Activated T-cell treated with anti-CD3 and anti-CD28 coated beads, Interleukin-2, amount 50 U/mL, for 72 hours (primary cell): ENCODE data around the gene HAUS8. TPM values are rescaled to one million over a fixed set of nuclear protein-coding genes. Genes with fewer than 3 reads are reported as not detected.

ENCODE experiments used
- ATAC-seq, 2 donors: fragments of 150-1000 bp; cut with Tn5 transposase; replicated peaks in 1 of 2; 2 replicates each; pipeline ENCODE4 v1.10.0; 2021; ENCODE audit warnings: moderate library complexity in 2 of 2, mild to moderate bottlenecking in 1 of 2
- DNase-seq, 2 donors: peaks; one replicate each; pipeline ENCODE4 v3.0.0; 2021 to 2022; ENCODE audit warnings: mixed read lengths in 1 of 2
- H3K27ac Mint-ChIP-seq: one replicate; pipeline ENCODE4 v1.8.0; 2022; ENCODE audit warnings: mild to moderate bottlenecking, moderate library complexity, mixed read lengths
- H3K27me3 Mint-ChIP-seq: one replicate; pipeline ENCODE4 v1.8.0; 2022; ENCODE audit warnings: low read depth, mixed read lengths
- H3K36me3 Mint-ChIP-seq, 2 donors: one replicate each; pipeline ENCODE4 v1.8.0; 2022; ENCODE audit warnings: mixed read lengths in 2 of 2, mild to moderate bottlenecking in 1 of 2; ENCODE audit not compliant: insufficient read depth in 2 of 2
- H3K4me1 Mint-ChIP-seq: one replicate; pipeline ENCODE4 v1.8.0; 2022; ENCODE audit warnings: low read depth, mixed read lengths
- H3K4me3 Mint-ChIP-seq, 2 donors: one replicate each; pipeline ENCODE4 v1.8.0; 2022; ENCODE audit warnings: mild to moderate bottlenecking in 2 of 2, mixed read lengths in 2 of 2, moderate library complexity in 2 of 2
- H3K9me3 Mint-ChIP-seq, 2 donors: one replicate each; pipeline ENCODE4 v1.8.0; 2022; ENCODE audit warnings: mixed read lengths in 2 of 2
- total RNA-seq, 2 donors: library from RNA; stranded (reverse); gene quantifications; one replicate each; pipeline ENCODE4 v1.2.3, GENCODE V29; 2022

The HAUS8 gene
- total RNA-seq, 2 donors from 2014 or later = 37.3 to 45.6 TPM

- Mint-ChIP-seq H3K4me3 (no peak overlapping the region), H3K36me3 (no peaks in the 10 kb centered on the region), H3K27ac (no peak overlapping the region), H3K9me3 (peaks cover 1 to 6% of the 10 kb centered on the region in 2 donors), H3K27me3 (no peaks in the 10 kb centered on the region), H3K4me1 (no peaks in the 10 kb centered on the region)
- ATAC-seq = no peak
- DNase-seq = no peak
Observed at GRCh38 chr19:17011485-17011884, 63.8 kb downstream of the HAUS8 start.

DNA sequence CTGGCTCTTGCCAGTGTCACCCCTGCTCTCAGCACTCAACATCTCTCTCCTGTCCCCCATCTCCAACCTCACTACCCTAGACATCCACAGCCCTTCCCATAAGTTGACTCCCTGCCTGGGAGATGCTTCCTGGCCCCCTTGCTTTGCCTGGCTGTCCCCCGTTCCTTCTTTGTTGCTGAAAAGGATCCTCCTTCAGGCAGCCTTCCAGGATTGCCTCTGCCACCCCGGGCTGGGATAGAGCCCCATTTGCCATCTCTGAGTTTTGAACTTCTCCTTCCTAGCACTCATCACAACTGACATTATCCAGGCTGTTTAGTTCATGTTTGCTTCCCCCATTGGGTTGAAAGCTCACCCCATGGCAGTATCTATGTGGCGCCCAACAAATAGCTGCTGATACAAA lies 68.7 kb downstream of the HAUS8 start:
- Mint-ChIP-seq H3K4me3 (no peak overlapping the region), H3K36me3 (no peaks in the 10 kb centered on the region), H3K27me3 (no peaks in the 10 kb centered on the region), H3K27ac (no peak overlapping the region), H3K4me1 (peaks cover 12% of the 10 kb centered on the region), H3K9me3 (peaks cover 0 to 2% of the 10 kb centered on the region in 2 donors)
- ATAC-seq (no peak), DNase-seq (no peak)

DNA sequence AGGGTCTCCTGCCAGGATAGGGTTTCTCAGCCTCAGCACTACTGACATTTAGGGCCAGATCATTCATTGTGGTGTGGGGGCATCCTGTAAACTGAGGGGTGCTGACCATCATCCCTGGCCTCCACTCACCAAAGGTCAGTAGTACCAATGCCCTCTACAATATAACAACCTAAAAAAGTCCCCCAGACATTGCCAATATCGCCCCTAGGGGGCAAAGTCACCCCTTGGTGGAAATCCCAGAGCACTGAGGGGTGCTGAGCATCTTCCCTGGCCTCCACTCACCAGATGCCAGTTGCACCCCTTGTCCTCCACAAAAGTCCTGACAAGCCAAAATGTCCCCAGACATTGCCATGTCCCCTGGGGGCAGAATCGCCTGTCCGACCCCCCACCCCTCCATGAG lies 70.3 kb downstream of the HAUS8 start:
- Mint-ChIP-seq H3K4me3 (no peak overlapping the region), H3K27me3 (no peaks in the 10 kb centered on the region), H3K4me1 (peaks cover 25% of the 10 kb centered on the region), H3K27ac (no peak overlapping the region), H3K36me3 (no peaks in the 10 kb centered on the region), H3K9me3 (peaks cover 0 to 2% of the 10 kb centered on the region in 2 donors)
- DNase-seq (no peak), ATAC-seq (no peak)

- no peaks in the 10 kb centered on the region for H3K27me3 Mint-ChIP-seq
Observed at GRCh38 chr19:17004386-17004785, 70.9 kb downstream of the HAUS8 start.

DNA sequence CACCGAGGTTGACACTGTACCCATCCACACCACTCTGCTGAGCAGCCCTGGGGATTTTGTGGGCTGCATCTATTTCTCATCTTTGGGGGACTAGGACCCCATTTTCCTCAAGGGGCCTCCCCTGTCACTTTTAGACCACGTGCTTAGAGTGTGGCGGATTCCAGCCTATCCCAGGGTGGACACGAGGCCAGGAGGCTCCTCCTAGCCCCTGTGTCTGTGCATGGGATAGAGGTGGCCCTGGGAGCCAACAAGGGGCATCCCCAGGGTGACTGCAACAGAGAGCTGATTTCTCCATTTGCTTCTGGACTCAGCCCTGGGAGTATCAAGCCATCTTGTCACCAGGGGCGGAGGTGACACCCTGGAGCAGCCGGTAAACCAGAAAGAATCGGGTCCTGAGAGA lies 72.8 kb downstream of the HAUS8 start:
- Mint-ChIP-seq H3K27ac (no peak overlapping the region), H3K4me3 (peak overlapping the region in 1 of 2 donors; percentile 67), H3K27me3 (no peaks in the 10 kb centered on the region), H3K36me3 (peaks cover 3 to 4% of the 10 kb centered on the region in 2 donors), H3K9me3 (peaks cover 4 to 5% of the 10 kb centered on the region in 2 donors), H3K4me1 (peaks cover 25% of the 10 kb centered on the region)
- no peak for ATAC-seq
- no peak for DNase-seq

More at GRCh38 chr19:17004386-17004785, 70.9 kb downstream of the HAUS8 start:
- H3K27ac Mint-ChIP-seq = no peak overlapping the region
- no peaks in the 10 kb centered on the region for H3K36me3 Mint-ChIP-seq
- H3K9me3 Mint-ChIP-seq = no peaks in the 10 kb centered on the region
- DNase-seq = no peak
- no peak overlapping the region for H3K4me3 Mint-ChIP-seq
- H3K4me1 Mint-ChIP-seq = peaks cover 25% of the 10 kb centered on the region
- no peak for ATAC-seq

GRCh38 chr19:17001603-17002183 lies 73.6 kb downstream of the HAUS8 start:
- Mint-ChIP-seq H3K36me3 (peaks cover 3 to 4% of the 10 kb centered on the region in 2 donors), H3K4me3 (peak overlapping the region; percentile 54 to 67), H3K4me1 (peaks cover 25% of the 10 kb centered on the region), H3K27me3 (no peaks in the 10 kb centered on the region), H3K27ac (peak overlapping the region; percentile 75), H3K9me3 (peaks cover 4 to 5% of the 10 kb centered on the region in 2 donors)
- DNase-seq (peak; percentile 65 to 70), ATAC-seq (peak; percentile 85 to 93)

Other genes starting within 250 kb of the HAUS8 start
- gene SIN3B, start 246.1 kb downstream of the HAUS8 start, total RNA-seq = 10 to 100 TPM; 50.7 to 51.1 TPM
- not detected for gene F2RL3, start 186.5 kb downstream of the HAUS8 start, total RNA-seq
- gene CPAMD8, start 48.6 kb downstream of the HAUS8 start, total RNA-seq = under 1 TPM; 0.28 to 0.43 TPM
- gene MYO9B, start 325 bp upstream of the HAUS8 start, total RNA-seq = 100 to 1,000 TPM; 106 to 135 TPM
- gene USE1, start 139.9 kb upstream of the HAUS8 start, total RNA-seq = 10 to 100 TPM; 27.2 to 32.8 TPM
- 10 to 100 TPM; 19.3 to 19.4 TPM for gene OCEL1, start 150.8 kb upstream of the HAUS8 start, total RNA-seq
- 1 to 10 TPM; 4.7 to 6.4 TPM for gene NR2F6, start 170.5 kb upstream of the HAUS8 start, total RNA-seq
- gene USHBP1, start 189.3 kb upstream of the HAUS8 start, total RNA-seq = under 1 TPM; 0.19 to 0.46 TPM
- gene BABAM1, start 192.0 kb upstream of the HAUS8 start, total RNA-seq = 10 to 100 TPM; 86.6 to 96.1 TPM
- gene ANKLE1, start 206.4 kb upstream of the HAUS8 start, total RNA-seq = 1 to 10 TPM; 5.8 to 8.9 TPM
- 10 to 100 TPM; 16.1 to 16.6 TPM for gene ABHD8, start 228.0 kb upstream of the HAUS8 start, total RNA-seq
- 10 to 100 TPM; 75.0 to 75.8 TPM for gene MRPL34, start 230.4 kb upstream of the HAUS8 start, total RNA-seq
- gene DDA1, start 234.1 kb upstream of the HAUS8 start, total RNA-seq = 10 to 100 TPM; 29.6 to 40.2 TPM